Measurements from ENCODE around the gene BLACAT1. TPM values are rescaled to one million over a fixed set of nuclear protein-coding genes. Genes with fewer than 3 reads are reported as not detected.

The BLACAT1 gene
- total and polyA plus RNA-seq, 4 donors = 0.44 to 2.1 (median 1.4) TPM

GRCh38 chr1:205444300-205444930 is 11.4 kb downstream of the BLACAT1 start:
- Histone ChIP-seq H3K27ac (ENCODE audit: low read depth, low read length) (peak overlapping the region; percentile 75), H3K36me3 (ENCODE audit: control insufficient read depth, insufficient read depth, low read length) (peaks cover 15% of the 10 kb centered on the region), H3K27me3 (ENCODE audit: control insufficient read depth, insufficient read depth, low read length) (no peaks in the 10 kb centered on the region), H3K9me3 (ENCODE audit: control insufficient read depth, insufficient read depth, low read length) (no peaks in the 10 kb centered on the region), H3K4me1 (ENCODE audit: control insufficient read depth, insufficient read depth, low read length) (peaks cover 86% of the 10 kb centered on the region), H3K4me3 (ENCODE audit: low read depth, low read length) (peak overlapping the region; percentile 37)
- peak in 1 of 6 donors; percentile 36 for DNase-seq (ENCODE audit: low read depth in 4 of 6, low spot score in 6 of 6)
- 20% methylated on average over 6 of the region's 10 CpGs for WGBS (ENCODE audit: insufficient coverage)

GRCh38 chr1:205443585-205444299 is 12.1 kb downstream of the BLACAT1 start:
- WGBS (ENCODE audit: insufficient coverage) = 38% methylated on average over 4 of the region's 7 CpGs
- no peak for DNase-seq (ENCODE audit: low read depth in 4 of 6, low spot score in 6 of 6)
- Histone ChIP-seq H3K27ac (ENCODE audit: low read depth, low read length) (peak overlapping the region; percentile 75), H3K27me3 (ENCODE audit: control insufficient read depth, insufficient read depth, low read length) (no peaks in the 10 kb centered on the region), H3K9me3 (ENCODE audit: control insufficient read depth, insufficient read depth, low read length) (no peaks in the 10 kb centered on the region), H3K4me3 (ENCODE audit: low read depth, low read length) (peak overlapping the region; percentile 37), H3K36me3 (ENCODE audit: control insufficient read depth, insufficient read depth, low read length) (peaks cover 11% of the 10 kb centered on the region), H3K4me1 (ENCODE audit: control insufficient read depth, insufficient read depth, low read length) (peaks cover 86% of the 10 kb centered on the region)

- Histone ChIP-seq H3K36me3 (ENCODE audit: control insufficient read depth, insufficient read depth, low read length) (peaks cover 11% of the 10 kb centered on the region), H3K4me1 (ENCODE audit: control insufficient read depth, insufficient read depth, low read length) (peaks cover 84% of the 10 kb centered on the region), H3K27me3 (ENCODE audit: control insufficient read depth, insufficient read depth, low read length) (no peaks in the 10 kb centered on the region), H3K9me3 (ENCODE audit: control insufficient read depth, insufficient read depth, low read length) (no peaks in the 10 kb centered on the region), H3K27ac (ENCODE audit: low read depth, low read length) (no peak overlapping the region), H3K4me3 (ENCODE audit: low read depth, low read length) (no peak overlapping the region)
- 58% methylated on average over 8 of the region's 12 CpGs for WGBS (ENCODE audit: insufficient coverage)
- DNase-seq (ENCODE audit: low read depth in 4 of 6, low spot score in 6 of 6) = no peak
These were observed 13.7 kb downstream of the BLACAT1 start for GRCh38 chr1:205442051-205442725.

GRCh38 chr1:205441716-205442050 is 14.2 kb downstream of the BLACAT1 start:
- Histone ChIP-seq H3K36me3 (ENCODE audit: control insufficient read depth, insufficient read depth, low read length) (peaks cover 11% of the 10 kb centered on the region), H3K27me3 (ENCODE audit: control insufficient read depth, insufficient read depth, low read length) (no peaks in the 10 kb centered on the region), H3K27ac (ENCODE audit: low read depth, low read length) (no peak overlapping the region), H3K4me1 (ENCODE audit: control insufficient read depth, insufficient read depth, low read length) (peaks cover 84% of the 10 kb centered on the region), H3K9me3 (ENCODE audit: control insufficient read depth, insufficient read depth, low read length) (no peaks in the 10 kb centered on the region), H3K4me3 (ENCODE audit: low read depth, low read length) (no peak overlapping the region)
- 63% methylated on average over 1 of the region's 3 CpGs for WGBS (ENCODE audit: insufficient coverage)
- no peak for DNase-seq (ENCODE audit: low read depth in 4 of 6, low spot score in 6 of 6)

- H3K27me3 ChIP-seq (ENCODE audit: control insufficient read depth, insufficient read depth, low read length) = no peaks in the 10 kb centered on the region
- H3K27ac ChIP-seq (ENCODE audit: low read depth, low read length) = no peak overlapping the region
These were observed 14.6 kb downstream of the BLACAT1 start for GRCh38 chr1:205441318-205441633.

GRCh38 chr1:205440476-205441317 is 15.1 kb downstream of the BLACAT1 start:
- Histone ChIP-seq H3K36me3 (ENCODE audit: control insufficient read depth, insufficient read depth, low read length) (peaks cover 8% of the 10 kb centered on the region), H3K9me3 (ENCODE audit: control insufficient read depth, insufficient read depth, low read length) (no peaks in the 10 kb centered on the region), H3K4me3 (ENCODE audit: low read depth, low read length) (no peak overlapping the region), H3K27ac (ENCODE audit: low read depth, low read length) (no peak overlapping the region), H3K4me1 (ENCODE audit: control insufficient read depth, insufficient read depth, low read length) (peaks cover 85% of the 10 kb centered on the region), H3K27me3 (ENCODE audit: control insufficient read depth, insufficient read depth, low read length) (no peaks in the 10 kb centered on the region)
- peak in 1 of 6 donors; percentile 60 for DNase-seq (ENCODE audit: low read depth in 4 of 6, low spot score in 6 of 6)
- WGBS (ENCODE audit: insufficient coverage) = 66% methylated on average over 7 of the region's 15 CpGs

More at GRCh38 chr1:205441318-205441633, 14.6 kb downstream of the BLACAT1 start:
- WGBS (ENCODE audit: insufficient coverage) = 68% methylated on average over 6 of the region's 6 CpGs
- H3K4me3 ChIP-seq (ENCODE audit: low read depth, low read length) = no peak overlapping the region
- no peaks in the 10 kb centered on the region for H3K9me3 ChIP-seq (ENCODE audit: control insufficient read depth, insufficient read depth, low read length)
- no peak for DNase-seq (ENCODE audit: low read depth in 4 of 6, low spot score in 6 of 6)
- peaks cover 84% of the 10 kb centered on the region for H3K4me1 ChIP-seq (ENCODE audit: control insufficient read depth, insufficient read depth, low read length)
- H3K36me3 ChIP-seq (ENCODE audit: control insufficient read depth, insufficient read depth, low read length) = peaks cover 8% of the 10 kb centered on the region

GRCh38 chr1:205440121-205440475 is 15.7 kb downstream of the BLACAT1 start:
- peaks cover 8% of the 10 kb centered on the region for H3K36me3 ChIP-seq (ENCODE audit: control insufficient read depth, insufficient read depth, low read length)
- no peak overlapping the region for H3K27ac ChIP-seq (ENCODE audit: low read depth, low read length)
- H3K27me3 ChIP-seq (ENCODE audit: control insufficient read depth, insufficient read depth, low read length) = no peaks in the 10 kb centered on the region
- WGBS (ENCODE audit: insufficient coverage) = 72% methylated on average over 5 of the region's 5 CpGs
- no peak overlapping the region for H3K4me3 ChIP-seq (ENCODE audit: low read depth, low read length)
- no peaks in the 10 kb centered on the region for H3K9me3 ChIP-seq (ENCODE audit: control insufficient read depth, insufficient read depth, low read length)
- H3K4me1 ChIP-seq (ENCODE audit: control insufficient read depth, insufficient read depth, low read length) = peaks cover 81% of the 10 kb centered on the region
- no peak for DNase-seq (ENCODE audit: low read depth in 4 of 6, low spot score in 6 of 6)

- H3K36me3 ChIP-seq (ENCODE audit: control insufficient read depth, insufficient read depth, low read length) = peaks cover 8% of the 10 kb centered on the region
- no peaks in the 10 kb centered on the region for H3K9me3 ChIP-seq (ENCODE audit: control insufficient read depth, insufficient read depth, low read length)
- DNase-seq (ENCODE audit: low read depth in 4 of 6, low spot score in 6 of 6) = peak in 2 of 6 donors; percentile 81 to 86
- H3K4me1 ChIP-seq (ENCODE audit: control insufficient read depth, insufficient read depth, low read length) = peaks cover 70% of the 10 kb centered on the region
- no peaks in the 10 kb centered on the region for H3K27me3 ChIP-seq (ENCODE audit: control insufficient read depth, insufficient read depth, low read length)
- WGBS (ENCODE audit: insufficient coverage) = 61% methylated on average over 11 of the region's 13 CpGs
- no peak overlapping the region for H3K27ac ChIP-seq (ENCODE audit: low read depth, low read length)
- H3K4me3 ChIP-seq (ENCODE audit: low read depth, low read length) = no peak overlapping the region
These were observed 17.4 kb downstream of the BLACAT1 start for GRCh38 chr1:205438213-205439158.

Measured in spinal cord (tissue), 10 donors.